Activated CD8-positive, alpha-beta T cell treated with anti-CD3 and anti-CD28 coated beads for 36 hours (primary cell): ENCODE data around the gene DDHD1. TPM values are rescaled to one million over a fixed set of nuclear protein-coding genes. Genes with fewer than 3 reads are reported as not detected.

Source experiments
- ATAC-seq: fragments of 200-7000 bp; cut with Tn5 transposase; one replicate; pipeline ENCODE4 v1.10.0; 2021; ENCODE audit warnings: mild to moderate bottlenecking, moderate library complexity
- CTCF ChIA-PET: fragments of 350-600 bp; sonication (Branson Sonifier 250); formaldehyde crosslinking; loops from one replicate; lab custom pipeline; 2021; ENCODE audit warnings: antibody characterized with exemption; lab: Charles Lee
- POLR2A ChIA-PET: fragments of 350-600 bp; sonication (Branson Sonifier 250); formaldehyde crosslinking; loops from one replicate; lab custom pipeline; 2021; ENCODE audit warnings: antibody characterized with exemption; lab: Charles Lee
- DNase-seq: peaks from one replicate; pipeline ENCODE4 v3.0.0-alpha.2; 2020
- H3K27ac Mint-ChIP-seq: one replicate; pipeline ENCODE4 v1.8.0; 2021; ENCODE audit warnings: mild to moderate bottlenecking, mixed read lengths
- H3K27me3 Mint-ChIP-seq: one replicate; pipeline ENCODE4 v1.8.0; 2021; ENCODE audit warnings: mixed read lengths
- H3K36me3 Mint-ChIP-seq: one replicate; pipeline ENCODE4 v1.8.0; 2021; ENCODE audit warnings: low read depth, mixed read lengths
- H3K4me1 Mint-ChIP-seq: one replicate; pipeline ENCODE4 v1.8.0; 2021; ENCODE audit warnings: low read depth, mixed read lengths
- H3K4me3 Mint-ChIP-seq: one replicate; pipeline ENCODE4 v1.8.0; 2021; ENCODE audit warnings: mild to moderate bottlenecking, moderate library complexity, mixed read lengths
- H3K9me3 Mint-ChIP-seq: one replicate; pipeline ENCODE4 v1.8.0; 2021; ENCODE audit warnings: mixed read lengths
- intact Hi-C: fragments of 100-400 bp; cut with micrococcal nuclease; formaldehyde crosslinking; loops from one replicate; pipeline ENCODE4 v1.10.0; 2022
- total RNA-seq, 2 experiments: library from RNA; stranded (reverse); gene quantifications; one replicate each; pipeline ENCODE4 v1.2.3, GENCODE V29; 2021
- TF ChIP-seq, protein P1 (sequence below): fragments of 200-600 bp; IDR thresholded peaks from one replicate; pipeline ENCODE4 v1.8.0; 2022; ENCODE audit warnings: antibody characterized with exemption, mild to moderate bottlenecking

The DDHD1 gene
- total RNA-seq, 2 experiments from 2014 or later: 35.5 to 41.5 TPM

GRCh38 chr14:53147893-53148292 is 5.2 kb downstream of the DDHD1 start:
- intact Hi-C loops: loop anchor here (1.0 to 2.0 kb wide), 2 partner anchors 39 to 43 kb away; no protein-coding TSS in a partner anchor
- DNase-seq (no peak), ATAC-seq (no peak)
- POLR2A ChIA-PET: interaction anchor here (6.8 kb wide), 1 partner anchor 39 kb away, joined by 72 read pairs; no protein-coding TSS in a partner anchor
- H3K9me3 Mint-ChIP-seq: peaks cover 9% of the 10 kb centered on the region
- H3K27me3 Mint-ChIP-seq: no peaks in the 10 kb centered on the region
- CTCF ChIA-PET: interaction anchor here (1.1 to 3.0 kb wide), 2 partner anchors 21 to 39 kb away, joined by 3 to 14 read pairs; no protein-coding TSS in a partner anchor
- peaks cover 56% of the 10 kb centered on the region for H3K36me3 Mint-ChIP-seq
- peaks cover 65% of the 10 kb centered on the region for H3K4me1 Mint-ChIP-seq
- peak overlapping the region; percentile 36 for H3K27ac Mint-ChIP-seq
- peak overlapping the region; percentile 100 for H3K4me3 Mint-ChIP-seq
- TF ChIP-seq, protein P1, sequence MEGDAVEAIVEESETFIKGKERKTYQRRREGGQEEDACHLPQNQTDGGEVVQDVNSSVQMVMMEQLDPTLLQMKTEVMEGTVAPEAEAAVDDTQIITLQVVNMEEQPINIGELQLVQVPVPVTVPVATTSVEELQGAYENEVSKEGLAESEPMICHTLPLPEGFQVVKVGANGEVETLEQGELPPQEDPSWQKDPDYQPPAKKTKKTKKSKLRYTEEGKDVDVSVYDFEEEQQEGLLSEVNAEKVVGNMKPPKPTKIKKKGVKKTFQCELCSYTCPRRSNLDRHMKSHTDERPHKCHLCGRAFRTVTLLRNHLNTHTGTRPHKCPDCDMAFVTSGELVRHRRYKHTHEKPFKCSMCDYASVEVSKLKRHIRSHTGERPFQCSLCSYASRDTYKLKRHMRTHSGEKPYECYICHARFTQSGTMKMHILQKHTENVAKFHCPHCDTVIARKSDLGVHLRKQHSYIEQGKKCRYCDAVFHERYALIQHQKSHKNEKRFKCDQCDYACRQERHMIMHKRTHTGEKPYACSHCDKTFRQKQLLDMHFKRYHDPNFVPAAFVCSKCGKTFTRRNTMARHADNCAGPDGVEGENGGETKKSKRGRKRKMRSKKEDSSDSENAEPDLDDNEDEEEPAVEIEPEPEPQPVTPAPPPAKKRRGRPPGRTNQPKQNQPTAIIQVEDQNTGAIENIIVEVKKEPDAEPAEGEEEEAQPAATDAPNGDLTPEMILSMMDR: no peak

GRCh38 chr14:53147208-53147607 is 5.9 kb downstream of the DDHD1 start:
- Mint-ChIP-seq H3K27ac (peak overlapping the region; percentile 18), H3K4me1 (peaks cover 68% of the 10 kb centered on the region), H3K9me3 (peaks cover 13% of the 10 kb centered on the region), H3K27me3 (no peaks in the 10 kb centered on the region), H3K4me3 (peak overlapping the region; percentile 8), H3K36me3 (peaks cover 62% of the 10 kb centered on the region)
- POLR2A ChIA-PET: no interaction called here
- intact Hi-C loops: no loop called here
- DNase-seq: no peak
- no peak for ATAC-seq
- CTCF ChIA-PET: no interaction called here
- TF ChIP-seq, protein P1: no peak

DNA sequence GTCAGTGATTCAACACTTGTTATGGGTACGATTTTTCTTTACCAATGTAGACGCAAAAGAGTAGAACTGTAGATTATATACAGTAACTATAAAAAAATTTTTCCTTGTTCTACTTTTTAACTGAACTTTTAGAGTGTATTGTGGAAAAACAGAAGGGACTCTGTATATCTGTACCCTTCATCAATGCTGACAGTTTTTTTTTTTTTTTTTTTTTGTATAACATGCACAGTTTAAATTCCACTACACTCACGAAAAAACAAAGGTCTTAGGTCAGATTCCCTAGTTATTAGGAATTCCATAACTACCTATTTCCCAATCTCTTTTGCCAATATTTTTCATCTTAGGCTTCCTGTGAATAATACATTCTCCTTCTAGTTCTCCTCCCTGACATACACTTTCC is 6.4 kb downstream of the DDHD1 start:
- H3K36me3 Mint-ChIP-seq: peaks cover 62% of the 10 kb centered on the region
- TF ChIP-seq, protein P1: no peak
- peaks cover 69% of the 10 kb centered on the region for H3K4me1 Mint-ChIP-seq
- H3K4me3 Mint-ChIP-seq: no peak overlapping the region
- POLR2A ChIA-PET: interaction anchor here (0.8 kb wide), 1 partner anchor 34 kb away, joined by 3 read pairs; no protein-coding TSS in a partner anchor
- DNase-seq (no peak), ATAC-seq (no peak)
- H3K9me3 Mint-ChIP-seq: peaks cover 18% of the 10 kb centered on the region
- CTCF ChIA-PET: no interaction called here
- peak overlapping the region; percentile 18 for H3K27ac Mint-ChIP-seq
- intact Hi-C loops: no loop called here
- no peaks in the 10 kb centered on the region for H3K27me3 Mint-ChIP-seq

DNA sequence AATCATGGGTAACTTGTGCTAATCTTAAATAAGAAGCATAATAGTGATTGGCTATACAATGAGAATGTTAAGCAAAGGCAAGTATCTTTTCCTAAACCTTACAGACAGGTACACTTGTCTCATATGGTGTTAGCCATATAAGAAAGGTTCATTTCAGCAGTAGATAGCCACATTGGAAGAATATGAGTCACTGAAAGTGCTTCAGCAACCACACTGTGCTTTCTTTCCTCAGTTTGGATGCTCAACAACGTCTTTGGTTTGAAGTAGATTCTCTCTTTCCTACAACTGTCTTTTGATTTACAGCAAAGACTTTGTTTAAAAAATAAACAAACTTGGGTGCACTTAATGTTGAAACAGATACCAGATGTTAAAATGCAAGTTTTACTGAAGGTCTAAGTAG is 8.9 kb downstream of the DDHD1 start:
- H3K4me1 Mint-ChIP-seq: peaks cover 66% of the 10 kb centered on the region
- DNase-seq: peak; percentile 44
- TF ChIP-seq, protein P1: no peak
- no peak overlapping the region for H3K4me3 Mint-ChIP-seq
- ATAC-seq: peak; percentile 81
- peaks cover 72% of the 10 kb centered on the region for H3K36me3 Mint-ChIP-seq
- intact Hi-C loops: no loop called here
- POLR2A ChIA-PET: no interaction called here
- CTCF ChIA-PET: no interaction called here
- peak overlapping the region; percentile 64 for H3K27ac Mint-ChIP-seq
- no peaks in the 10 kb centered on the region for H3K27me3 Mint-ChIP-seq
- peaks cover 37% of the 10 kb centered on the region for H3K9me3 Mint-ChIP-seq

DNA sequence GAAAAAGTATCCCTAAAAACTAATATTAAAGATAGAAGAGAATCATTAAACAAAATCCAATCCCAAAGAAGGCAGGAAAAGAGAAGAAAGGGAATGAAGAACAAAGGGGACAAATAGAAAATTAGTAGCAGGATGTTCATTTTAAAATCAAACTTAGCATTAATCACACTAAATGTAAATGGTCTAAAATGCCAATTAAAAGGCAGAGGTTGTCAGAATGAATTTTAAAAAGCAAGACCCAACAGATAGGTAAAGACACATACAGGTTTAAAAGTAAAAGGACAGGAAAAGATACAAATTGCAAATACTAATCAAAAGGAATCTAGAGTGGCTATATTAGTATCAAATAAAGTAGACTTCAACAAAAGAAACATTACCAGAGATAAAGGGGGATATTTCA is 12.5 kb downstream of the DDHD1 start:
- DNase-seq (no peak), ATAC-seq (no peak)
- H3K36me3 Mint-ChIP-seq: peaks cover 83% of the 10 kb centered on the region
- intact Hi-C loops: no loop called here
- H3K9me3 Mint-ChIP-seq: peaks cover 49% of the 10 kb centered on the region
- no peak overlapping the region for H3K27ac Mint-ChIP-seq
- H3K4me1 Mint-ChIP-seq: peaks cover 59% of the 10 kb centered on the region
- no peak overlapping the region for H3K4me3 Mint-ChIP-seq
- no peaks in the 10 kb centered on the region for H3K27me3 Mint-ChIP-seq
- ChIA-PET POLR2A (interaction anchor here (1.0 kb wide), 1 partner anchor 8 kb away, joined by 3 read pairs; no protein-coding TSS in a partner anchor), CTCF (interaction anchor here (1.4 kb wide), 2 partner anchors 12 to 78 kb away, joined by 3 to 5 read pairs; no protein-coding TSS in a partner anchor)
- TF ChIP-seq, protein P1: no peak
